GM19025 (cell line): ENCODE measurements around the gene BBC3.
A peak's percentile ranks its signal among the peaks of the same experiment; 100 is the strongest.

Experiments used
- ATAC-seq: cut with Tn5 transposase; IDR thresholded peaks from one replicate; pipeline ENCODE4 v1.9.1; 2021; ENCODE audit warnings: mild to moderate bottlenecking, low read depth, moderate library complexity; ENCODE audit not compliant: unreplicated experiment

Gene BBC3

DNA sequence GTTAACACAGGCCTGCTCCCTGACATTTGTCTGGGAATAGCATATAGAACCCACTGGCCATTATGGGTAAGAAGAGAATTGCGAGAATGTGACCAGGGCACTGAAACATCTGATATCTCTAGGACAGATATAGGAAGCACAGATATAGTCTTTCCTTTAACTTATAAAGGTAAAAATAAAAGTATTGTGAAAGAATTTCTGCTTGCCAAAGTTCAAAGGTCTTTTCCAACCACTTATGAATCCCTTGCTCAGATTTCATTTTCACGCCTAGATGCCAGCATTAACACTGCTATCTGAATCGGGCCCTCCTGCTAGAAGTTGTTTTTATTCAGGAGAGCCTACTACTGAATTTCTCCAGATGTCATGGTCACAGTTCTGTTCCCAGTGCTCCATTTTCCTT is 27.7 kb downstream of the BBC3 start:
- no peak for ATAC-seq

DNA sequence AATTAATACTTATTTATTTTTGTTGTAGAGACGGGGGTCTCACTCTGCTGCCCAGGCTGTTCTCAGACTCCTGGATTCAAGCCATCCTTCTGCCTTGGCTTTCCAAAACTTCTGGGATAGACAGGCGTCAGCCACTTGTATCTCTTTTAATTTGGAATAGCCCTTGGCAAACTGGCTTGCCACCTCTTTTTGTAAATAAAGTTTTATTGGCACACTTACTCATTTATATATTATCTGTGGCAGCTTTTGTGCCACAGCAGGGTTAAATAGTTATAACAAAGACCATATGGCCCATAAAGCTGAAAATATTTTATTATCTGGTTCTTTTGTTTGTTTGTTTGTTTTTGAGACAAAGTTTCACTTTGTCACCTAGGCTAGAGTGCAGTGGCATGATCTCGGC is 30.5 kb downstream of the BBC3 start:
- no peak for ATAC-seq

DNA sequence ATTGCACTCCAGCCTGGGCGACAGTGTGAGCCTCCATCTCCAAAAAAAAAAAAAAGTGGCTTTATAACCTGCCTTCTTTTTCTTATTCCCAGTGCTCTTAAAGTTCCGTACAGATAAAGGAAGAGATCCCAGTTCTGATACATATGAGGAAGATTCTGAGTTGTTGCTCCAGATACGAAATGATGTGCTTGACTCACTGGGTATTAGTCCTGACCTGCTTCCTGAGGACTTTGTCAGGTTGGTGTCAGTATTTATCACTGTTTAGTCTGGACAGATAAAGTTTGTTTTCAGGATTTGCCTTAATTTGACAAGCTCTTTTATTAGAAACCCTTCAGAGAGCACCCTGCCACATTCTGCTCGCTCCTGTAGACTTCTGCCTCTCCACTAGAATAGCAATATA is 33.9 kb downstream of the BBC3 start:
- no peak for ATAC-seq

DNA sequence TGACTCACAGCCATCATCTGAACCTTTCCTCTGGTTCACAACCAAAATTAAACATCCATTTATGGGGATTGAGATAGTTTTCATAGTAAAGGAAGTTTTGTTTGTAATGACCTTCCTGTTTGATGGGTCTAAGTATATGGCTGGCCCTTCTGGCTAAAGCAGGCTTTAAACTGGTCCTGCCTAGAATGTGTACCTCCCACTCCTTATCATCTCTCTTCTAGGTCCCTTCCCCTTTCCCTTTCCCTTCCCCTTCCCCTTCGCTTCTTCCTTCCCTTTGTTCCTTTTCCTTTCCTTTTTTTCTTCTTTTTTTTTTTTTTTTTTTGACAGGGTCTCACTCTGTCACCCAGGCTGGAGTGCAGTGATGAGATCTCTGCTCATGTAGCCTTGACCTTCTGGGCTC is 35.6 kb downstream of the BBC3 start:
- no peak for ATAC-seq

DNA sequence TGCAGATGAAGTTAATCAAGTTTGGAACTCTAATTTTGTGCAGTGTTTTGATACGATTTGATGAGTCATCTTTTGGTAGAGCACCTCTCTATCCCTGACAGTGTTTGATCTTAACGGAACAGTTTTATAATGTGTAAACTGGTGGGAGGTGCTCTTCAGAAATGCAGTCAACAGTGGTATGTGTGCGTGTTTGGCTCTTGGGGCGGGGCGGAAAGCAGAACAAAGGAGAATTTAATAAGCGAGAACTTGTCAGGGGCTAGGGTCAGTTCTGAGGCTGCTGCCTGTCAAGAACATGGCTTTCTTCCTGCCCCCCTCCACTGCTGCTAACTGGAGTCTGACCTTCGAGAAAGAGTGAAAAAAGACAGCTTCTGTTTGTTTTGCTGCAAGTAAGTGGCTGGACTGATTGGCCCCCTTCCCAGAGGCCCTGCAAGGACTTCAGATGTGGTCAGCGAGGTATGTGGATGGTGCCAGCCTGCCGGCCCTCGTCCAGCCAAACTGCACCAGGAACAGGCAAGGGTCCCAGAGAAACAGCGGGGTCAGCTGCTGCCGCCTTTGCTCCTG is 40.8 kb downstream of the BBC3 start:
- ATAC-seq: no peak

DNA sequence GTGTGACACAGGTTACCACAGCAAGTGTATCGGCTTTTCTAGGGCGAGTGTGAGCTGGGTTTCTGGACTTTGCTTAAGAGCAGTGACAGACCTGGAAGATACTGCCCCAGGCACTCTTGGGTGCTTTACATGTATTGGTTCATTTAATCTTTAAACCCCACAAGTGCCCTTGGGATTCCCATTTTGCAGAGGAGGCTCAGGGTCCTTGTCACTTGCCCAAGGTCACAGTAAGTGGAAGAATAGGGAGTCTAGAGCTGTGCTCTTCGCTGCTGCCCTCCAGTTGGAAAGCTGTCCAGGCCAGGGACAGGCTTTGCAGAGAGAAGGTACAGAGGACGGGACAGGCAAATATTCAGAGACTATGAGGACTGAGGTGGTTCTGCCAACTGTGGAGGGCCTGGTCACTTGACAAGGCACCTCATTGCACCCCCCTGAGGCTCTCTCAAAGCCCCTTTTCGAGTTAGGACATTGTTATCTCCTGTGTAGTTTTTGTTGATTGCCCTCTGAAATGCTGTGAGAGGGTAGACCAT is 42.4 kb downstream of the BBC3 start:
- ATAC-seq: no peak

DNA sequence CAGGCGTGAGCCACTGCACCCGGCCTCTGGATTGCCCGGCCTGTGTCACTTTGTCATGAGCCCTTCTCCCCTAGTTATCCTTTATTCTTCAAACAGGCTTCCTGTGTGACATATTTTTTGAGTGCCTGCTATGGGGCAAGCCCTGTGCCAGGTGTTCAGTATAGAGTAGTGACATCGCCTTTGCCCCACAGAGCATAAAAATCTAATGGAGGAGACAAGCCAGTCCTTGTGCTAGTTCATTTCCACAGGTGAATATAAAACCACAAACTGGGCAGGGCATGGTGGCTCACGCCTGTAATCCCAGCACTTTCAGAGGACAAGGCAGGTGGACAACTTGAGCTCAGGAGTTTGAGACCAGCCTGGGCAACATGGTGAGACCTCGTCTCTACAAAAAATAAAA is 43.2 kb downstream of the BBC3 start:
- ATAC-seq: no peak

DNA sequence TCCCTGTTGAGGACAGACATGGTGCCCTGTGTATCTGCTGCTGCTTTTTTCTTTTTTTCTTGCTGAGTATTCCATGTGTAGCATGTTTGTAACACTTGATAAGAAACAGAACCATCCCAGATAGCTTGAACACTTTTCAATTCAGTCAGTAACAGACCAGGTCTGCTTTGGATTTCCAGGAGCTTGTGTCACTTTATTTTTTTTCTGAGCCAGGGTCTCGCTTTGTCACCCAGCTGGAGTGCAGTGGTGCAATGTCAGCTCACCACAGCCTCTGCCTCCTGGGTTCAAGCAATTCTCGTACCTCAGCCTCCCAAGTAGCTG is 43.7 kb downstream of the BBC3 start:
- ATAC-seq: no peak

DNA sequence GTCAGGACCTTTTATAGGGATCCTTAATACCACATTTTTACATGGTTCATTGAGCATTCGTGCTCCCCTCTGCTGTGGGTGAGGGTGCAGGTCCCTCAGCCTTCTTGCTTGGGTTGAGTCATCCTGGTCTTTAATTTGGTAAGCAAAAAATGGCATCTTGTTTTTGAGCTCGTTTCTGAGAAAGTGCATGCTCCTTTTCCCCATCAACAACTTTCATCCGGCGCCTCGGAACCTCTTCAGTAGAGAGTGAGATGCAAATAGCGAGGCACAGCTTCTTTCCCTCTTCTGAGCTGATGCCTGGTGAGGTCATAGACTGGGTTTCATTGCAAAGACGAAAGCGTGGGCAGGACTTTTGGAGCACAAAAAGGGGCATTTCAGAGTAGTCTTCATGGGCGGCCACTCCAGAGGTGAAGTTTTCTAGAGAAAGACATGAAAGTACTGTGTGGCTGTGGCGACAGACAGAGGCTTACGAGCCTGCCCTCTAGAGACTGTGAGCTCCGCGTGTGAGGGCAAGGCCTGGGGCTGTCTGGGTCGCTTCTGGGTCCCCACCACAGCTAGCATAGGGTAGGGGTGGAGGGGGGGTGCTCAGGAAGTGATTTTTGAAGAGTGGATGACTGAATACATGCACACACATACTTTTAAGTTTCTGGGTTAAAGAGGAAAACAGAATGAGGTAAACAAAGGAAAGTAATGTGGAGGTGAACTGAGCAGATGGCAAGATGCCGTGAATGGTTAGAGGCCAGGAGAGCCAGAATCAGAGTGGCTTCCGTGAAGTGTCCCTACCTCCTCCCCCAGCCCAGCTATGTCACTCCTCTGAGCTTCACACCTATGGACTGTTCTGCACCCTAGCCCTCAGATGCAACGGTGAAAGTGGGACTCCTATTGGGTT is 44.3 kb downstream of the BBC3 start:
- peak; percentile 89 for ATAC-seq

DNA sequence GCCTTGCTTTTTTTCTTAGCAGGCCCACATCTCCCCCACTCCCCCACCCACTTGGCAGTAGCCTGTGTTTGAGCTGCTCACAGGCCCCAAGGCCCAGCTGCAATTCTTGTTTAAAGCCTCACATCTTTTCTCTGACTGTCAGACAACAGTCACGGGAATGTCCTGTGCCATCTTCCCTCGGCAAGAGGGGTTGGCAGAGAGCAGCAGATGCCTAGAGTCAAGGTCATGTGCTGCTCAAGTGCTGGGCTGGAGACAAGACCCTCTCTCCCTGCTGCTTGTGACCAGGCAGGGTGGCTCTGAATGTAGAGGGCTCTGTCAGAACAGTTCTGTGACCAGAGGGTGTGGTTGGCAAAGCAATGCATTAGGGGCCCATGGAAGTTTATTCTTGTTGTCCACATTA is 47.4 kb downstream of the BBC3 start:
- ATAC-seq: no peak

DNA sequence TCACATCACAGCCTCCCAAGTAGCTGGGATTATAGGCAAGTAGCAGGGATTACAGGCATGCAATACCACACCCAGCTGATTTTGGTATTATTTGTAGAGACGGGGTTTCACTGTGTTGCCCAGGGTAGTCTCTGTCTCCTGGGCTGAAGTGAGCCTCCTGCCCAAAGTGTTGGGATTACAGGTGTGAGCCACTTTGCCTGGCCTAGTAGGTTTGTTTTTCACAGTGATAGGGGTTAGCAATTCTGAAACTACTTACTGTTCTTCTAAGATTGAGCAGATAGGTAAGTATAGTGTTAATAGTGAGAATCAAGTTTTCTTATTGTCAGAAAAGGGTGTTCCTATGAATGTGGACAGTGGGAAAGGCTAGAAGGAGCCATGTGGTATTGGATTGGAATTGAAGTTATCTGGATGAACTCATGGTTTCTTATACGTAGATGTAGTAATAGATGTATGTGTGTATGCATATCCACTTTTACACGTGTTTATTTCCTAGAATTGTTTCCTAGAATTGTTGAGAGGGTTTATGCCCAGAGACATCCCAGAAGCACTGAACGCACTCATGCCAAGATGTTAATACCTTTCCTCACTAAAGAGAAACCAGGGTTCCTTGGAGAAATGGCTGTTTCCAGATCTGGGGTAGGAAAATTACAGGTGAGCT is 51.2 kb downstream of the BBC3 start:
- no peak for ATAC-seq

DNA sequence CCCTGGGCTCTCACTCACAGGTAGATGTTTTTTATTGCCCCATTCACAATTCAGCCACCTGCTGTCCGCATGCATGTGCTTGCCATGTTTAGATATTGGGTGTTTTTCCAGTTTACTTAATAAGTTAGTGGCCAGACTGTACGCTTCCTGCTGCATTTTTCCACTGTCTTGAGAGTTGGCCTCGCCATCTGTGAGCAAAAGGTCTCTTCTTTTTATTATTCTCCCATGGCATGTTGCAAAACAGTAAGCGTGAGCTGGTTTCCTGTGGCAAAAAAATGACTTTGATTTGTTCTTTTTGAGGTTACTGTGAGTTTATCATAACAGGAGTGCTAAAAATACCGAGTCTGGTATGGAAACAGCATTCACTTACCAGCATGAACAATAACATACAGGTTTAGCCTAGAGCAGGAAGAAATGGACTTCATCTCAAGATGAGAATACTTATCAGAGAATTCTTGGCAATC is 54.3 kb downstream of the BBC3 start:
- no peak for ATAC-seq

DNA sequence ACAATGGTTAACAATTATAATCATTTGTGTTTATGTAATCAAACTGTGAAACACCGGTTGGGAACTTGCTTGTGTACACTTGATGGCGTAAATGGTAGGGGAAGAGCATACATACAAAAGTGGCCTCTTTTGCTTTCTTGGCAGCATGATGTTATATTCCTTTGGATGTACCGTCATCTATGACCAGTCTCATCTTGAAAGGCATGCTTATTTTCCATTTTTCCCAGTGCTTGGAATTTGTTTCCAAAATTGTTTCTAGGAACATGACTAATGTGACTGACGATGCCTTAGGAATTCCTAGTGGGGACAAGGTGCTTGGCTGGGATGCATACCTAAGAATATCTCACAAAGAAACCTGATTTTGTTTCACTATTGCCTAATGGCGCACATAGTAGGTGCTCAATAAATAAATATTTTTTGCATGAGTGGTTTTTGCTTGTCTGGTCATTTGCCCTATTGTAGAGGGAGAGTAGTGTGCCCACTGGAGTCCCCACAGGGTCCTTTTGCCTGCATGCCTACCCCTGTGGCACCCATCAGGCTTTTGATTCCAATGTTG is 54.9 kb downstream of the BBC3 start:
- no peak for ATAC-seq

DNA sequence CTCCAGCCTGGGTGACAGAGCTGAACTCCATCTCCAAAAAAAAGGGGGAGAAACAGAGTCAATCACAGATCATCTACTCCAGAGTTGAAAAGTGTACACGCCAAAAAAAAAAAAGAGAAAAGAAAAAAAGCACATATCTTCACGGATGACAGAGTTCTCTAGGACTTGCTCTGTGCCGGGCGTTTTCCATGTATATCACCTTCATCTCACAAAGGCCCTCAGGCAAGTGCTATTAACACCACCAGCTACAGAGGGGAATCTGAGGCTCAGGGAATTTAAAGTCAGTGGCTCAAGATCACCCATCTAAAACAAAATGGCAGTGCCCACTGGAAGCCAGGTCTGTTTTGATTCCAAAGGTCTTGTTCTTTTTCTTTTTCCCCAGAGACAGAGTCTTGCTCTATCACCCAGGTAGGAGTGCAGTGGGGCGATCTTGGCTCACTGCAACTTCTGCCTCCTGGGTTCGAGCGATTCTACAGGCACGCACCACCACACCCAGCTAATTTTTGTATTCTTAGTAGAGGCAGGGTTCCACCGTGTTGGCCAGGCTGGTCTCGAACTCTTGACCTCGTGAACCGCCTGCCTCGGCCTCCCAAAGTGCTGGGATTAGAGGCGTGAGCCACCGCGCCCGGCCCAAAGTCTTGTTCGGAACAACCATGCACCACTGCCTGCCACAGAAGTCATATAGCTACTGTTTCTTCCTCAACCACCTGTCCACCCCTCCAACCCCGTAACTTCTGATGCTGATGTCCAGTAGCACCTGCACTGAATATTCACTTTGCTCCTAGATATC is 58.1 kb downstream of the BBC3 start:
- ATAC-seq: no peak
